ENCODE results near the gene CRKL.

GRCh38 chr22:20957683-20958431 lies 40.6 kb downstream of the CRKL start:
- TF ChIP-seq CTCF (conservative IDR thresholded peaks at IDR 0.05; ENCODE audit: low read depth, low read length) (no peak), EZH2 (IDR thresholded peaks at IDR 0.05; ENCODE audit: low read length, unreplicated experiment) (no peak)
